CD14-positive monocyte (primary cell): Measurements from ENCODE around the gene PNMA6E. TPM values are rescaled to one million over a fixed set of nuclear protein-coding genes. Genes with fewer than 3 reads are reported as not detected.

Experiments used
- DNase-seq, 3 donors: peaks; one replicate each; pipeline ENCODE4 v3.0.0-alpha.2; 2011 to 2022
- H2AFZ ChIP-seq: 2 replicates; pipeline ENCODE4 v1.6.0; 2012; ENCODE audit warnings: mild to moderate bottlenecking, low read depth, low read length, inconsistent platforms; ENCODE audit not compliant: insufficient read depth, poor library complexity, severe bottlenecking
- H3K27ac ChIP-seq, 2 donors: 1 replicate in 1 of 2; 2 replicates in 1 of 2; pipeline ENCODE4 v1.5.1; 2012 to 2013; ENCODE audit warnings: low read length in 2 of 2, control low read depth in 1 of 2, inconsistent platforms in 1 of 2, low read depth in 1 of 2, mild to moderate bottlenecking in 1 of 2
- H3K27me3 ChIP-seq, 2 donors: one replicate each; pipeline versions ENCODE4 v1.6.0 to v1.6.1; 2011 to 2013; ENCODE audit warnings: low read length in 2 of 2; ENCODE audit not compliant: control insufficient read depth in 2 of 2, insufficient read depth in 2 of 2
- H3K36me3 ChIP-seq, 2 donors: replicated peaks in 1 of 2; 1 replicate in 1 of 2; 2 replicates in 1 of 2; pipeline versions ENCODE4 v1.5.1 to v1.6.1; 2012 to 2013; ENCODE audit warnings: low read length in 2 of 2, control low read depth in 1 of 2, inconsistent platforms in 1 of 2, mild to moderate bottlenecking in 1 of 2; ENCODE audit not compliant: insufficient read depth in 2 of 2, control insufficient read depth in 1 of 2
- H3K4me1 ChIP-seq, 2 donors: 1 replicate in 1 of 2; 2 replicates in 1 of 2; pipeline versions ENCODE4 v1.5.1 to v1.6.1; 2012 to 2013; ENCODE audit warnings: low read length in 2 of 2, control low read depth in 1 of 2, inconsistent platforms in 1 of 2, mild to moderate bottlenecking in 1 of 2, moderate library complexity in 1 of 2; ENCODE audit not compliant: insufficient read depth in 2 of 2, control insufficient read depth in 1 of 2
- H3K4me2 ChIP-seq: replicated peaks from 2 replicates; pipeline ENCODE3; 2012; ENCODE audit warnings: low read length, moderate library complexity, mild to moderate bottlenecking; ENCODE audit not compliant: poor library complexity, severe bottlenecking; ENCODE audit errors: extremely low read depth
- H3K4me3 ChIP-seq, 3 experiments: fragments of 200-600 bp in 1 of 3; sonication (generic) in 1 of 3; replicated peaks in 1 of 3; 1 replicate in 2 of 3; 2 replicates in 1 of 3; pipeline ENCODE4 v1.5.1; 2011 to 2013; ENCODE audit warnings: low read length in 3 of 3, mild to moderate bottlenecking in 3 of 3, control low read depth in 2 of 3, low read depth in 2 of 3, inconsistent platforms in 1 of 3, moderate library complexity in 1 of 3
- H3K79me2 ChIP-seq: 2 replicates; pipeline ENCODE4 v1.6.0; 2012; ENCODE audit warnings: mild to moderate bottlenecking, control low read depth, inconsistent platforms, low read length, moderate library complexity; ENCODE audit not compliant: insufficient read depth
- H3K9ac ChIP-seq: 2 replicates; pipeline ENCODE4 v1.6.0; 2017; ENCODE audit warnings: low read length, mild to moderate bottlenecking; ENCODE audit not compliant: insufficient read depth, poor library complexity, severe bottlenecking
- H3K9me3 ChIP-seq, 2 donors: replicated peaks in 1 of 2; 1 replicate in 1 of 2; 2 replicates in 1 of 2; pipeline versions ENCODE4 v1.5.1 to v1.6.1; 2012 to 2013; ENCODE audit warnings: low read length in 2 of 2, control low read depth in 1 of 2; ENCODE audit not compliant: control insufficient read depth in 1 of 2, insufficient read depth in 1 of 2
- H4K20me1 ChIP-seq: 2 replicates; pipeline ENCODE4 v1.6.0; 2012; ENCODE audit warnings: mild to moderate bottlenecking, low read length, control low read depth, moderate library complexity; ENCODE audit not compliant: insufficient read depth
- H3K27ac Mint-ChIP-seq, 7 donors: one replicate each; pipeline ENCODE4 v1.8.0; 2020; ENCODE audit warnings: mild to moderate bottlenecking in 7 of 7, mixed read lengths in 7 of 7, moderate library complexity in 6 of 7, inconsistent platforms in 2 of 7
- H3K27me3 Mint-ChIP-seq, 3 donors: one replicate each; pipeline ENCODE4 v1.8.0; 2021 to 2022; ENCODE audit warnings: low read depth in 3 of 3, mild to moderate bottlenecking in 3 of 3, mixed read lengths in 3 of 3, moderate library complexity in 3 of 3, inconsistent platforms in 1 of 3
- H3K36me3 Mint-ChIP-seq, 2 donors: one replicate each; pipeline ENCODE4 v1.8.0; 2020; ENCODE audit warnings: mixed read lengths in 2 of 2, inconsistent platforms in 1 of 2, mild to moderate bottlenecking in 1 of 2
- H3K4me1 Mint-ChIP-seq: one replicate; pipeline ENCODE4 v1.8.0; 2020; ENCODE audit warnings: mild to moderate bottlenecking, mixed read lengths
- H3K4me3 Mint-ChIP-seq, 2 donors: one replicate each; pipeline ENCODE4 v1.8.0; 2020; ENCODE audit warnings: mild to moderate bottlenecking in 2 of 2, mixed read lengths in 2 of 2, moderate library complexity in 1 of 2
- H3K9me3 Mint-ChIP-seq, 7 donors: one replicate each; pipeline ENCODE4 v1.8.0; 2020 to 2022; ENCODE audit warnings: mixed read lengths in 7 of 7, mild to moderate bottlenecking in 6 of 7, moderate library complexity in 6 of 7, inconsistent platforms in 2 of 7
- CTCF ChIP-seq: fragments of 200-600 bp; IDR thresholded peaks from one replicate; pipeline ENCODE4 v1.8.0; 2022; ENCODE audit warnings: antibody characterized with exemption, mild to moderate bottlenecking
- WGBS: methylation state at CpG from one replicate; pipeline ENCODE4 v1.1.5; 2013; ENCODE audit warnings: missing lambda C conversion rate; ENCODE audit not compliant: insufficient coverage; 5-methylcytosine and 5-hydroxymethylcytosine counted together
- intact Hi-C, 2 donors: fragments of 100-400 bp; cut with micrococcal nuclease; formaldehyde crosslinking; loops; one replicate each; pipeline versions ENCODE4 v1.15.0 to v1.15.1; 2023
- polyA plus RNA-seq, 3 donors: library from polyadenylated mRNA; depleted of rRNA in 1 of 3; unstranded in 2 of 3; stranded (reverse) in 1 of 3; fragments of 300-500 nt in 2 of 3; fragments of >200 nt in 1 of 3; fragmentation: Illumina TruSeq in 2 of 3; gene quantifications; 1 replicate in 2 of 3; 2 replicates in 1 of 3; pipeline ENCODE4 v1.2.3, GENCODE V29; 2012 to 2021

The PNMA6E gene
- polyA plus RNA-seq, 3 donors, result not detected

GRCh38 chrX:153384390-153384789 lies 16.8 kb downstream of the PNMA6E start:
- no peak overlapping the region for H3K27ac ChIP-seq
- WGBS, result 100% methylated on average over 1 of the region's 6 CpGs
- H3K9me3 Mint-ChIP-seq, result no peaks in the 10 kb centered on the region
- DNase-seq, result no peak
- H3K79me2 ChIP-seq, result no peaks in the 10 kb centered on the region
- H3K4me1 ChIP-seq, result no peaks in the 10 kb centered on the region
- H3K4me3 ChIP-seq, result no peak overlapping the region
- H3K36me3 Mint-ChIP-seq, result no peaks in the 10 kb centered on the region
- intact Hi-C loops, result no loop called here
- H3K4me1 Mint-ChIP-seq, result peaks cover 8% of the 10 kb centered on the region
- no peak overlapping the region for H3K27ac Mint-ChIP-seq
- no peaks in the 10 kb centered on the region for H3K27me3 ChIP-seq
- H4K20me1 ChIP-seq, result no peaks in the 10 kb centered on the region
- no peak overlapping the region for H2AFZ ChIP-seq
- no peaks in the 10 kb centered on the region for H3K36me3 ChIP-seq
- peaks cover 0 to 13% of the 10 kb centered on the region in 2 donors for H3K9me3 ChIP-seq
- no peak overlapping the region for H3K9ac ChIP-seq
- no peaks in the 10 kb centered on the region for H3K27me3 Mint-ChIP-seq
- H3K4me3 Mint-ChIP-seq, result no peak overlapping the region
- no peak overlapping the region for H3K4me2 ChIP-seq
- TF ChIP-seq CTCF, result no peak

- no peak overlapping the region for H3K4me2 ChIP-seq
- peaks cover 0 to 13% of the 10 kb centered on the region in 2 donors for H3K9me3 ChIP-seq
- Mint-ChIP-seq H3K9me3 (no peaks in the 10 kb centered on the region), H3K27ac (no peak overlapping the region), H3K4me1 (peaks cover 8% of the 10 kb centered on the region), H3K27me3 (no peaks in the 10 kb centered on the region), H3K4me3 (no peak overlapping the region), H3K36me3 (no peaks in the 10 kb centered on the region)
- H2AFZ ChIP-seq, result no peak overlapping the region
- H4K20me1 ChIP-seq, result no peaks in the 10 kb centered on the region
- no peak for TF ChIP-seq CTCF
- no peaks in the 10 kb centered on the region for H3K79me2 ChIP-seq
- 83% methylated on average over 3 of the region's 3 CpGs for WGBS
- H3K4me3 ChIP-seq, result no peak overlapping the region
- H3K27me3 ChIP-seq, result no peaks in the 10 kb centered on the region
- no peaks in the 10 kb centered on the region for H3K36me3 ChIP-seq
- DNase-seq, result no peak
- intact Hi-C loops, result no loop called here
- H3K27ac ChIP-seq, result no peak overlapping the region
- no peaks in the 10 kb centered on the region for H3K4me1 ChIP-seq
- no peak overlapping the region for H3K9ac ChIP-seq
These were observed 18.3 kb downstream of the PNMA6E start for GRCh38 chrX:153382563-153383482.
